HepG2 (cell line): Measurements from ENCODE around the gene DPY19L3. TPM values are rescaled to one million over a fixed set of nuclear protein-coding genes. Genes with fewer than 3 reads are reported as not detected.
A peak's percentile ranks its signal among the peaks of the same experiment; 100 is the strongest.

Source experiments
- ATAC-seq: fragments of 200-7000 bp; cut with Tn5 transposase; 3 replicates; pipeline ENCODE4 v1.9.1; 2020; ENCODE audit warnings: mild to moderate bottlenecking, moderate library complexity
- BruUV-seq: library from RNA; stranded (reverse); fragments of 400-500 nt; replicated peaks from 2 replicates; lab custom pipeline; 2021; lab: Mats Ljungman, UMichigan
- CTCF ChIA-PET: fragments of 300-600 bp; formaldehyde crosslinking; extraction: SDS; loops from one replicate; lab custom pipeline; 2021; ENCODE audit warnings: low total read pairs, inconsistent platforms, low intra/inter-chr PET ratio; lab: Yijun Ruan, JAX
- POLR2A ChIA-PET: fragments of 350-600 bp; sonication (Branson Sonifier 250); formaldehyde crosslinking; loops from one replicate; lab custom pipeline; 2020; ENCODE audit warnings: antibody characterized with exemption, inconsistent platforms; lab: Yijun Ruan, JAX
- DNase-seq: peaks from one replicate; pipeline ENCODE4 v3.0.0-alpha.2; 2015; ENCODE audit warnings: low spot score
- FAIRE-seq: peaks from 3 replicates; lab custom pipeline; 2011; peaks lifted over from hg19 to GRCh38; lab: Jason Lieb, UNC
- H2AFZ ChIP-seq: one replicate; pipeline ENCODE4 v1.6.1; 2011; ENCODE audit warnings: low read length, inconsistent platforms
- H3K27ac ChIP-seq: fragments of 300-600 bp; 3 replicates; pipeline ENCODE4 v1.8.0; 2011; ENCODE audit warnings: mixed run types, mild to moderate bottlenecking, mixed read lengths, low read length, inconsistent platforms; ENCODE audit not compliant: insufficient read depth; ENCODE audit errors: extremely low read length
- H3K27me3 ChIP-seq, 2 experiments: fragments of 200-600 bp in 1 of 2; 2 replicates in 1 of 2; 3 replicates in 1 of 2; pipeline versions ENCODE4 v1.6.0 to v1.8.0; 2011; ENCODE audit warnings: low read length in 2 of 2, mild to moderate bottlenecking in 2 of 2, moderate library complexity in 2 of 2, inconsistent platforms in 1 of 2; ENCODE audit not compliant: insufficient read depth in 2 of 2, control insufficient read depth in 1 of 2
- H3K36me3 ChIP-seq, 2 experiments: fragments of 200-600 bp in 1 of 2; replicated peaks in 1 of 2; 2 replicates in 1 of 2; 3 replicates in 1 of 2; pipeline versions ENCODE4 v1.5.1 to v1.8.0; 2011; ENCODE audit warnings: low read length in 2 of 2, inconsistent platforms in 1 of 2; ENCODE audit not compliant: insufficient read depth in 2 of 2, control insufficient read depth in 1 of 2
- H3K4me1 ChIP-seq: 2 replicates; pipeline ENCODE4 v1.5.1; 2012; ENCODE audit warnings: low read length, inconsistent platforms; ENCODE audit not compliant: insufficient read depth
- H3K4me2 ChIP-seq: 2 replicates; pipeline ENCODE4 v1.6.0; 2011; ENCODE audit warnings: low read depth, low read length, inconsistent platforms
- H3K4me3 ChIP-seq, 3 experiments: fragments of 200-600 bp in 1 of 3; sonication (generic), shearing (Covaris generic) in 1 of 3; replicated peaks in 1 of 3; 2 replicates each; pipeline ENCODE4 v1.5.1; 2011 to 2016; ENCODE audit warnings: low read length in 3 of 3, inconsistent platforms in 2 of 3, low read depth in 2 of 3, mild to moderate bottlenecking in 2 of 3, control low read depth in 1 of 3, mixed read lengths in 1 of 3; ENCODE audit not compliant: insufficient read depth in 1 of 3
- H3K79me2 ChIP-seq: one replicate; pipeline ENCODE4 v1.6.1; 2011; ENCODE audit warnings: low read length, inconsistent platforms; ENCODE audit not compliant: insufficient read depth
- H3K9ac ChIP-seq: 2 replicates; pipeline ENCODE4 v1.6.0; 2011; ENCODE audit warnings: mild to moderate bottlenecking, low read depth, low read length, inconsistent platforms; ENCODE audit not compliant: insufficient read depth
- H3K9me3 ChIP-seq: 2 replicates; pipeline ENCODE4 v1.5.1; 2012; ENCODE audit warnings: mild to moderate bottlenecking, low read length
- H4K20me1 ChIP-seq: 2 replicates; pipeline ENCODE4 v1.6.0; 2011; ENCODE audit warnings: inconsistent platforms, mild to moderate bottlenecking, low read length, moderate library complexity; ENCODE audit not compliant: insufficient read depth
- HMGA1 ChIP-seq: sonication (generic); formaldehyde crosslinking; conservative IDR thresholded peaks from 2 replicates; pipeline ENCODE4 v1.4.0; 2020; ENCODE audit warnings: missing genetic modification reagents
- MAFF ChIP-seq: IDR thresholded peaks from 2 replicates; pipeline ENCODE4 v1.6.1; 2011; ENCODE audit warnings: low read depth, low read length, improper control_type of control experiment
- MAFK ChIP-seq, 2 experiments: IDR thresholded peaks in 1 of 2; conservative IDR thresholded peaks in 1 of 2; 2 replicates each; pipeline ENCODE4 v1.6.1; 2011; ENCODE audit warnings: improper control_type of control experiment in 2 of 2, low read length in 2 of 2
- NFE2 ChIP-seq: sonication (generic); formaldehyde crosslinking; IDR thresholded peaks from 2 replicates; pipeline ENCODE4 v1.4.0; 2020; ENCODE audit warnings: missing genetic modification reagents
- POLR2G ChIP-seq: fragments of 200-400 bp; formaldehyde crosslinking; IDR thresholded peaks from 2 replicates; pipeline ENCODE4 v1.6.1; 2018; ENCODE audit warnings: mild to moderate bottlenecking, low read depth, low read length, moderate library complexity
- STAG1 ChIP-seq: sonication (generic); formaldehyde crosslinking; IDR thresholded peaks from 2 replicates; pipeline ENCODE4 v1.4.0; 2020; ENCODE audit warnings: missing genetic modification reagents
- ZNF12 ChIP-seq: sonication (generic); formaldehyde crosslinking; IDR thresholded peaks from 2 replicates; pipeline ENCODE4 v1.5.0; 2020; ENCODE audit warnings: missing genetic modification reagents
- ZNF331 ChIP-seq: sonication (generic); formaldehyde crosslinking; IDR thresholded peaks from 2 replicates; pipeline ENCODE4 v1.4.0; 2020; ENCODE audit warnings: missing genetic modification reagents
- ZNF841 ChIP-seq: sonication (generic); formaldehyde crosslinking; IDR thresholded peaks from 2 replicates; pipeline ENCODE4 v1.8.1; 2023; ENCODE audit warnings: missing genetic modification reagents, borderline replicate concordance
- WGBS: methylation state at CpG from one replicate; pipeline ENCODE4 v1.1.6; 2017; ENCODE audit warnings: low lambda C conversion rate; 5-methylcytosine and 5-hydroxymethylcytosine counted together
- in situ Hi-C: cut with HindIII; loops from 2 replicates; pipeline ENCODE4 v1.10.0; 2017; ENCODE audit warnings: low pct_unique_long_range_greater_than_20kb; ENCODE audit not compliant: extremely low pct_ligation_motif_present
- intact Hi-C: fragments of 100-400 bp; cut with micrococcal nuclease; formaldehyde crosslinking; loops from one replicate; pipeline ENCODE4 v1.10.0; 2022; ENCODE audit not compliant: unreplicated experiment
- polyA plus RNA-seq, 8 experiments: library from polyadenylated mRNA; depleted of rRNA in 3 of 8; stranded (reverse) in 7 of 8; unstranded in 1 of 8; fragments of >200 nt; fragmentation: Illumina TruSeq in 4 of 8; extraction: Trizol in 4 of 8; gene quantifications; 2 replicates each; pipeline versions ENCODE4 v1.2.1 to v1.2.3, GENCODE V29; 2011 to 2016; ENCODE audit warnings: low read depth in 4 of 8, missing spikeins in 1 of 8, mixed read lengths in 1 of 8; ENCODE audit not compliant: insufficient read depth in 1 of 8
- total RNA-seq, 5 experiments: library from RNA; depleted of rRNA; stranded (reverse); fragments of >200 nt; fragmentation: Illumina TruSeq; extraction: Trizol; gene quantifications; 2 replicates each; pipeline ENCODE4 v1.2.3, GENCODE V29; 2016; ENCODE audit warnings: low read depth in 1 of 5
- TF ChIP-seq, protein P1 (sequence below), 2 experiments: sonication (generic) in 1 of 2; formaldehyde crosslinking in 1 of 2; IDR thresholded peaks; 2 replicates each; pipeline versions ENCODE4 v1.6.1 to v1.9.0; 2014 to 2022; ENCODE audit warnings: antibody characterized with exemption in 1 of 2, borderline replicate concordance in 1 of 2, inconsistent platforms in 1 of 2, low read depth in 1 of 2, missing genetic modification reagents in 1 of 2
- TF ChIP-seq, protein P2 (sequence below): sonication (generic); formaldehyde crosslinking; IDR thresholded peaks from 2 replicates; pipeline ENCODE4 v1.8.1; 2023; ENCODE audit warnings: mild to moderate bottlenecking, missing genetic modification reagents, borderline replicate concordance

DPY19L3 gene
- total and polyA plus RNA-seq, 2 of the 13 experiments (the other 11 are each of a cell fraction or from before 2014, with no cell fraction given) = 21.6 to 25.2 TPM

DNA sequence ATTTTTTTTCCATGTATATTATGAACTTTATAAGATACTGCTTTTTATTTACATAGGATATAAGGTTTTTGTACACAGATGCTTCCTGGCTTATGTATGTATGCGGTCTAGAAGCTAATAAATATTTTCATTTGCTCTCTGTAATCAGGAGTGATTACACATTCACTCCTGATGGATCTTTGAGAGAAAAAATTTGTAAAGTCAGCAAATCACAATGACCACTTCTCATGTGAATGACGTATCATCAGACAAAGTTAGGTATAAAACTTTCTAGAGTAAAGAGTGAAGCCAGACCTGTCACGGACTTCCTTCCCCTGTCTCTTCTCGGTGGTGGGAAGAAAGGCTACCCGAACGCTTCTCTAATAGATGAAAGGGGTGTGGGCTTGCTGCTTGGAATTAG lies 31.1 kb downstream of the DPY19L3 start:
- ChIA-PET CTCF (no interaction called here), POLR2A (no interaction called here)
- Histone ChIP-seq H3K4me1 (no peaks in the 10 kb centered on the region), H2AFZ (no peak overlapping the region), H3K79me2 (no peaks in the 10 kb centered on the region), H3K9me3 (no peaks in the 10 kb centered on the region), H3K4me2 (no peak overlapping the region), H3K27ac (no peak overlapping the region), H4K20me1 (no peaks in the 10 kb centered on the region), H3K27me3 (no peaks in the 10 kb centered on the region), H3K36me3 (peaks cover 13 to 57% of the 10 kb centered on the region in 2 experiments), H3K4me3 (no peak overlapping the region), H3K9ac (no peak overlapping the region)
- TF ChIP-seq MAFK (conservative IDR thresholded peaks at IDR 0.05 in 1 of 2, IDR thresholded peaks at IDR 0.05 in 1 of 2; ENCODE audit: low read length in 2 of 2) (peak; percentile 95 to 97), ZNF12 (CRISPR knock-in tag) (no peak), MAFF (peak; percentile 97)
- ATAC-seq (no peak), FAIRE-seq (no peak), DNase-seq (no peak)
- intact Hi-C loops (no loop called here), in situ Hi-C loops (no loop called here)
- BruUV-seq = no TSS peak
- 97% methylated on average over 6 of the region's 6 CpGs for WGBS

DNA sequence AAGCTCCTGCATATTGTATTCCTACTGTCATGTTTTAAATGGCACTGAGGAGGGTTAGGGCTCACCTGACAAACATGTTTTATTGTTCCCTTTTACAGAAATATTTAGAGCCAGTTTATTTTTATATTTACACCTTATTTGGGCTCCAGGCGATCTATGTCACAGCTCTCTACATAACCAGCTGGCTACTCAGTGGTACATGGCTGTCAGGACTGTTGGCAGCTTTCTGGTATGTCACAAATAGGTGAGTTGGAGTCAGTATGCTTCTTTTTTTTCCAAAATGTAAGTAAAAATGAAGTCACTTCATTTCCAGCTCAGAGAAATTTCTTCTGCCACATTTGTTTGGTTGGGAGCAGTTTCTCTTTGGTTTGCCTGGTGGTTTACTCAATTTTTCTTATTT lies 31.5 kb downstream of the DPY19L3 start:
- in situ Hi-C loops = no loop called here
- ATAC-seq = no peak
- CTCF ChIA-PET = no interaction called here
- TF ChIP-seq, protein P1, sequence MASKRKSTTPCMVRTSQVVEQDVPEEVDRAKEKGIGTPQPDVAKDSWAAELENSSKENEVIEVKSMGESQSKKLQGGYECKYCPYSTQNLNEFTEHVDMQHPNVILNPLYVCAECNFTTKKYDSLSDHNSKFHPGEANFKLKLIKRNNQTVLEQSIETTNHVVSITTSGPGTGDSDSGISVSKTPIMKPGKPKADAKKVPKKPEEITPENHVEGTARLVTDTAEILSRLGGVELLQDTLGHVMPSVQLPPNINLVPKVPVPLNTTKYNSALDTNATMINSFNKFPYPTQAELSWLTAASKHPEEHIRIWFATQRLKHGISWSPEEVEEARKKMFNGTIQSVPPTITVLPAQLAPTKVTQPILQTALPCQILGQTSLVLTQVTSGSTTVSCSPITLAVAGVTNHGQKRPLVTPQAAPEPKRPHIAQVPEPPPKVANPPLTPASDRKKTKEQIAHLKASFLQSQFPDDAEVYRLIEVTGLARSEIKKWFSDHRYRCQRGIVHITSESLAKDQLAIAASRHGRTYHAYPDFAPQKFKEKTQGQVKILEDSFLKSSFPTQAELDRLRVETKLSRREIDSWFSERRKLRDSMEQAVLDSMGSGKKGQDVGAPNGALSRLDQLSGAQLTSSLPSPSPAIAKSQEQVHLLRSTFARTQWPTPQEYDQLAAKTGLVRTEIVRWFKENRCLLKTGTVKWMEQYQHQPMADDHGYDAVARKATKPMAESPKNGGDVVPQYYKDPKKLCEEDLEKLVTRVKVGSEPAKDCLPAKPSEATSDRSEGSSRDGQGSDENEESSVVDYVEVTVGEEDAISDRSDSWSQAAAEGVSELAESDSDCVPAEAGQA (IDR thresholded peaks at IDR 0.05; ENCODE audit: low read depth) = no peak
- TF ChIP-seq, protein P1 (CRISPR knock-in tag; IDR thresholded peaks at IDR 0.05; ENCODE audit: borderline replicate concordance) = no peak
- TF ChIP-seq HMGA1 (CRISPR knock-in tag) (no peak), ZNF331 (CRISPR knock-in tag) (no peak), ZNF841 (CRISPR knock-in tag) (no peak), POLR2G (no peak), NFE2 (CRISPR knock-in tag) (no peak), STAG1 (CRISPR knock-in tag) (no peak)
- TF ChIP-seq, protein P2, sequence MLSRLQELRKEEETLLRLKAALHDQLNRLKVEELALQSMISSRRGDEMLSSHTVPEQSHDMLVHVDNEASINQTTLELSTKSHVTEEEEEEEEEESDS (CRISPR knock-in tag) = no peak

More for the DNA sequence above, 31.5 kb downstream of the DPY19L3 start:
- Histone ChIP-seq H3K36me3 (peaks cover 13 to 57% of the 10 kb centered on the region in 2 experiments), H4K20me1 (no peaks in the 10 kb centered on the region), H3K79me2 (no peaks in the 10 kb centered on the region), H3K4me1 (no peaks in the 10 kb centered on the region), H3K4me2 (no peak overlapping the region), H3K27me3 (no peaks in the 10 kb centered on the region), H3K9ac (no peak overlapping the region), H2AFZ (no peak overlapping the region), H3K4me3 (no peak overlapping the region), H3K27ac (no peak overlapping the region), H3K9me3 (no peaks in the 10 kb centered on the region)
- WGBS = 94% methylated on average over 1 of the region's 1 CpG
- POLR2A ChIA-PET = no interaction called here
- FAIRE-seq = no peak
- no peak for DNase-seq
- BruUV-seq = no TSS peak
- intact Hi-C loops = no loop called here
